Tibial artery (tissue), 4 donors: Measurements from ENCODE around the gene ATMIN.

Experiments
- DNase-seq, 2 donors: peaks; one replicate each; pipeline ENCODE4 v3.0.0-alpha.2; 2019
- H3K27ac ChIP-seq, 2 donors: fragments of 200-600 bp; sonication (generic) in 1 of 2; 1 replicate in 1 of 2; 2 replicates in 1 of 2; pipeline ENCODE4 v1.5.1; 2018 to 2019; ENCODE audit warnings: mild to moderate bottlenecking in 1 of 2
- H3K27me3 ChIP-seq, 2 donors: fragments of 200-600 bp; sonication (generic) in 1 of 2; one replicate each; pipeline versions ENCODE4 v1.5.1 to v1.6.0; 2016 to 2019
- H3K36me3 ChIP-seq, 3 donors: fragments of 200-600 bp; sonication (generic) in 2 of 3; one replicate each; pipeline ENCODE4 v1.5.1; 2016 to 2019; ENCODE audit warnings: mild to moderate bottlenecking in 2 of 3
- H3K4me1 ChIP-seq, 4 donors: fragments of 200-600 bp; sonication (generic) in 2 of 4; 1 replicate in 3 of 4; 2 replicates in 1 of 4; pipeline ENCODE4 v1.5.1; 2016 to 2019
- H3K4me3 ChIP-seq, 2 donors: fragments of 200-600 bp; sonication (generic) in 1 of 2; 1 replicate in 1 of 2; 2 replicates in 1 of 2; pipeline ENCODE4 v1.5.1; 2018 to 2019; ENCODE audit warnings: mild to moderate bottlenecking in 2 of 2
- H3K9me3 ChIP-seq, 3 donors: fragments of 200-600 bp; sonication (generic) in 1 of 3; one replicate each; pipeline ENCODE4 v1.5.1; 2016 to 2019
- CTCF ChIP-seq, 2 experiments: fragments of 200-600 bp in 1 of 2; fragments of 450-650 bp in 1 of 2; IDR thresholded peaks; one replicate each; pipeline ENCODE4 v1.5.1; 2017 to 2019; ENCODE audit warnings: antibody characterized with exemption in 2 of 2, mild to moderate bottlenecking in 1 of 2, moderate library complexity in 1 of 2
- intact Hi-C: fragments of 100-400 bp; cut with DNase I; formaldehyde crosslinking; loops from one replicate; pipeline ENCODE4 v1.15.0; 2023; ENCODE audit warnings: low total_unique reads

ATMIN gene

GRCh38 chr16:81095653-81095952 is 60.0 kb downstream of the ATMIN start:
- peak overlapping the region; percentile 82 to 84 for H3K27ac ChIP-seq
- peaks cover 0 to 13% (median 3%) of the 10 kb centered on the region in 4 donors for H3K4me1 ChIP-seq
- H3K9me3 ChIP-seq = no peaks in the 10 kb centered on the region
- no peaks in the 10 kb centered on the region for H3K27me3 ChIP-seq
- peaks cover 0 to 4% (median 0%) of the 10 kb centered on the region in 3 donors for H3K36me3 ChIP-seq
- intact Hi-C loops = loop anchor here (5.0 to 10.0 kb wide), 2 partner anchors 82 to 219 kb away; partner anchors contain the start of gene GAN
- no peak for TF ChIP-seq CTCF (IDR thresholded peaks at IDR 0.05)
- H3K4me3 ChIP-seq = peak overlapping the region; percentile 69 to 94
- no peak for DNase-seq

- Histone ChIP-seq H3K36me3 (no peaks in the 10 kb centered on the region), H3K9me3 (no peaks in the 10 kb centered on the region), H3K27me3 (no peaks in the 10 kb centered on the region), H3K4me3 (peak within 1 kb of the TSS; percentile 69 to 94), H3K27ac (peak within 1 kb of the TSS; percentile 82 to 84), H3K4me1 (peaks cover 0 to 13% (median 3%) of the 10 kb centered on the region in 4 donors)
- TF ChIP-seq CTCF (IDR thresholded peaks at IDR 0.05) = no peak
- DNase-seq = peak; percentile 99 to 100
- intact Hi-C loops = loop anchor here (2.0 to 10.0 kb wide), 3 partner anchors 19 to 219 kb away; partner anchors contain the start of genes C16orf46 and GAN
These were observed 60.5 kb downstream of the ATMIN start, which contains the start of gene GCSH for GRCh38 chr16:81095953-81096714. Gene GCSH, minus strand, starts transcription at chr16:81096395. Its CDS starts 117 bp downstream, at chr16:81096278.

GRCh38 chr16:81096715-81097208 is 61.1 kb downstream of the ATMIN start:
- Histone ChIP-seq H3K27ac (peak overlapping the region; percentile 63 to 74), H3K9me3 (no peaks in the 10 kb centered on the region), H3K36me3 (no peaks in the 10 kb centered on the region), H3K4me3 (peak overlapping the region; percentile 69 to 94), H3K27me3 (no peaks in the 10 kb centered on the region), H3K4me1 (peaks cover 0 to 13% (median 3%) of the 10 kb centered on the region in 4 donors)
- no peak for TF ChIP-seq CTCF (IDR thresholded peaks at IDR 0.05)
- intact Hi-C loops = loop anchor here (2.0 to 10.0 kb wide), 3 partner anchors 20 to 218 kb away; partner anchors contain the start of genes C16orf46 and GAN
- DNase-seq = no peak
